ENCODE measurements around the gene PTPRO.

The PTPRO gene

DNA sequence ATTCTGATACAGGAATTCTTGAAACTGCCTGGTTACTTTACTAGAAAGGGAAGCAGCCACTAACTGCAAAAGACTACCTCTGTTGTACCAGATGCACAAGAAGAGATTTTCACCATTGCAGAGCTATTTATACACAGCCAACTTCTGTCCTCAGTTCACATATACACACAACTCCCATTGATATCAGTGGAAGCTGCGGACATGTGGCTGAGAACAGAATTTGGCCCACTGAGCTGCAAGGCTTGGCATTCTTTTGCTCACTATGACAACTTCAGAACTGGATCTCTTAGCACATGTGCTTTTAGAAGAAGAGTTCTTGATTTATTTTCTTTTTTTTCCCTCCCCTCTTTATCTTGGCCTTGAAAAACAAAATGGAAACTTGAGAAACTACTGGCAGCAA, 28.3 kb downstream of the PTPRO start:
- DNase-seq (ENCODE audit: low spot score), result no peak

DNA sequence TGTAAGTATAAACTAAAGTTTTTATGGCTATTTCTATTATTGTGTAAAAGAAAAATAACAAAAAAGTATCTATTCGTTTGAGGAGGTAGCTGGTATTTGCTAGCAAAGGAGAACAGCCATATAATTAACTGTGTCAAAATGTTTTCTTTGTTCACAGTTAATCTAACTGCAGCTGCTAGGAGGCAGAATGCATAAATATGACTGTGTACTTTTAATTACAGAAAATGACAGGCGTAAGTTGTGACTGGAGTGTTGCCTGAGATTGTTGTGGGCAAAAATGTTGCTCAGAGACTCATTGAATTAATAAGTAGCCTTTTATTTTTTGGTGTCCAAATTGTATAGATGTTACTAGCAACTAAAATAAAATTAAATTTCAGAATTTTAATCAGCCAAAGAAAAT, 33.5 kb downstream of the PTPRO start:
- DNase-seq (ENCODE audit: low spot score), result no peak

DNA sequence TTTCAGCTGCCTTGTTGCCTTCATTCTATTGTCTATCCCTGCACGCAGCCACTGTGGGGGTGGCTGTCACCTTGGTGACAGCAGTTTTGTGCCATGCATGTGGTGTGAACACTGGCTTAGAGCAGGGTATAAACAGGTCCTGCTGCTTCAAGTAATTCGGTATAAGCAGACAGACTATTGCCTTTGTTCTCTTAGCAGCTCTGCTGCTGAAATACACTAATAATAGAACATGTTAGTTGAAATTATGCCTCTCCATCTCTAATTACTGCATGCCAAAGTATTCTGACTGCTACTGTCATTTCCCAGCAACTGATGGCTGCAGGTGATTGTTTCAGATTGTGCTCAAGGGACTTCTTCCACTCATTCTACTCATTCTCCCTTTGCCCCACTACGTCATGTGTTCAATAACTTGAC, 34.6 kb downstream of the PTPRO start:
- no peak for DNase-seq (ENCODE audit: low spot score)

DNA sequence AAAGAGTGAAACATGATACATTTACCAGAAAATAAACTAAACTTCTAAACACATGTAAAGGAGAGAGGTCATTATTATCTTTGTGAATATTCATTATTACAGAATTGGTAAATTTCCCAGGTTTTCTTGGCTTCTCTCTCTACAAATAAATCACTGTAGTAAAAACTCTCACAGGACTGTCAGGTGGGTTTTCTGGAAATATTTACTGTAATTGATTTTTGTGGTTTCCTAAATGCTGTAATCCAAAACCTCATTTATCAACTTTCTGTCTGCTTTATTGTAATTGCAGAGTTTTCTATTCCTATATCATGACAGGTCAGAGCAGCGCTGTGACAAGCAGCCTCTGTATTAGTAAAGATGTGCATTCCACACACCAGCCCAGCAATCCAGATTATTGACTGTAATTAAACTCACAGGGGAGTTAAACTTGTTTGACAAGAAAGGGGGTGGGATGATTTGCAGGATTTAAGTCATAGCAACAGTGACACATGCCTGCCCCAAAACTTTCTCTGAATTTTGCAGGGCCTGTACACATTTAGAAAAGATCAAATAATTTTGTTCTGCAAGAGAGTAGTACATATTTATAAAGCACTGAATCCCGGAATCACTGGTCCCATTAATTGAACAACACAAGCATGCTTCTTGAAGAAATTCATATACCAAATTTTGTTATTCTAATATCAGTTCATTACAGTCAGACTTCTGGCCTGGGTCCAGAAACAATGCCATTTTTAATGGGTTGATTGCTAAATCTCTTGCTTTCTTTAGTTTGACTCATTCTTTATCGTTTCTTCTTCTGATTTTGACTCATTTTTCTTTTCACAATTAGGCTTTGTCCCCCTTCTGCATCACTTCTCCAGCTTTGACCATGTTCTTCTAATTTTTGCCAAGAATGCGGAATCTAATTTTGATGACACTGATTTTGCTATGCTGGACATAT, 42.2 kb downstream of the PTPRO start:
- DNase-seq (ENCODE audit: low spot score), result no peak

DNA sequence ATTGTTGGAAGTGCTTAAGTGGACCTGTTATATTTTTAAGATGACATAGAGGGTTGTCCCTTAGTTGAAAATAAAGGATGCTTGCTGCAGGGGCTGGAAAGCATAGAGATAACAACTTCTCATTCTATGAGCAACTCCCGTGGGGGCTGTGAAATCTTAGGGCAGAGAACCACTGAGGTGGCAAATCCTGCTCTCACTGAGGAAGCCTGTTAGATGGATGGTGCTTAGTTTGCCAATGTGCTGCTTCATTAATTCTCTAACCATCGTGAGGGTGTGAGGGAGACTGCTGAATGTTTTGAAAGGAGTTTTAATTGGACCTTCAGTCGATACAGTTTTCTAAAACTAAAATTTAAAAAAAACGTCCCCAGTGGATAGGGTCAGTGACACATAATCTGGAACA, 46.5 kb downstream of the PTPRO start:
- DNase-seq (ENCODE audit: low spot score), result no peak

DNA sequence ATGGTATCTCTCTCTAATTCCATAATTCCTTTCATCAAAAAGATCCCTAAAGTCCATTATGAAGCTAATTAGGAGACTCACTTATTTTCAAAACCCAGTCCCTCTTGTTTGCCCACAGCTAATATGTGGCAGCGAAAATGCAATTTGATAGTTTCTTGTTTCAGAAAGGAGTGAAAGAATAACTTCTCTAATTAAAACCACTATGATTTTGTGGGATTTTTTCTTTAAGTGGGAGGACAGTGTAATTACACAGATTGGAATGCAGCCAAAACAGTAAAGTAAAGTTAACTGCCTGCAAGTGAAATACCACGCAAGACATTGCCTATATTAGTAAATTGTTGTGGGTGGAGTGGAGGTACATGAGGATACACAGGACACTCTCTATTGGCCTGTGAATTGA, 50.0 kb downstream of the PTPRO start:
- no peak for DNase-seq (ENCODE audit: low spot score)

DNA sequence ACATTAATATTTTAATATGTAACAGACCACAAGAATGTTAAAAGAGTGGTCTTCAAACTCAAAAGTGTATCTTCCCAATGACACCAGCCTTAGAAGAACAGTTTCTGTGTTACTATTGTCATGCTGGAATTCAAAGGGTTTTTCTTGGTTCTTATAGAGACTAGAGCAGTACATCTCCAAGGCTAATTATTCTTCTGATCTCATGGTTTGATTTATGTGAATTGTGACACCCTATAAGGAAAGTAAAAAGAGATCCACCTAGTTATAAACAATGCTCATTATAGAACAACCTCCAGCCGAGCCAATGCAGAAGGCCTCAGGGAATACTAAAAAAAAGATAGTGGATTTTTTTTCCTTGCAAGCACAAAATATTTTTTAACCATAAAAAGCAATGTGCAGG, 65.5 kb downstream of the PTPRO start:
- no peak for DNase-seq (ENCODE audit: low spot score)

DNA sequence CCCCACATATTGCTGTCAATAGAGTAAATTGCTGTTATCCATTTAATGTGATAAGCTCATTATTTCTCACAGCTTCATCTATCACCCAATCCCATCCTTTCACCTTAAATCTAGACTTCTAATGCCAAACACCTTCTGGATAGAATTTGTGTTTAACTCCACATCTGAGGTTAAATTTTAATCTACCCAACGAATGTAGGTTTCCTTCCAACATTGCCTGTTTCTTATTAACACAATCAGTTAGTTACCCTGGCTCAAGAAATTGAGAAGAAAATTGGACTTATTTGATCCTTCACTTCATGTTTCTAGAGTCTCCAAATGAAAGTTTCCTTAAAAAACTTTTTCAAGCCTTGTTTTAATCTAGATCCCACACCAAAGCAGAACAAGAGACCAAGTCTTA, 67.3 kb downstream of the PTPRO start:
- DNase-seq (ENCODE audit: low spot score), result no peak

DNA sequence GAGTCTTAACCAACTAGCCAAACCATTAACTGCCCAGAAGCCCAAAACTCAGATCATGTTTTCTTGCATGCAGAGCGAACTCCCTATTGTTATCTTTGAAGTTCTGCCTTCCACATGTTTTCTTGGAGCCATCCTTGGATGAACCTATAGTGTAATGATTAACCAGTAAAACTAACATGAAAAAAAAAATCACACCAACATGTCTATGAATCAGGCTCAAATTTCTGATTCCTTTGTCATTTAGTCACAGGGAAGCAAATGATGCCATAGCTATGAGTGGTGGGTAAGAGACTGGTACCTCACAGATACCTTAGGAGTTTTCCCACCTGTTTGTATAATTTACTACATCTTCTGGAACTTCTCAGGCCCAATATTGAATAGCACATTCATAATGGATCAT, 70.7 kb downstream of the PTPRO start:
- no peak for DNase-seq (ENCODE audit: low spot score)

DNA sequence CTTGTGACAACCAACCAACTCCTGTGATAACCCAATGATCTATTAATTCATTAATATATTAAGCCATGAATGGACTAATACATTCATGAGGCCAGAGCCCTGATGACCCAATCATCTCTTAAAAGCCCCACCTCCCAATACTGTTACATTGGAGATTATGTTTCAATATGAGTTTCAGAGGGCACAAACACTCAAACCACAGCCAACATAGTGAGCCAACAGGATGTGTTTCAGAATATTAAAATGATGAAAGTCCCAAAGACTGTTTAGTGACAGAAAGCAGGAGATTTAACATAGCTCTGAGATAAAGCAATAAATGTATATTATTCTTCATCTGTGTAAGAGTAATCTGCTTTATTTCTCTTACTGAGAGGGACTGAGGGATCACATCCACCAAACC, 71.7 kb downstream of the PTPRO start:
- DNase-seq (ENCODE audit: low spot score), result no peak

DNA sequence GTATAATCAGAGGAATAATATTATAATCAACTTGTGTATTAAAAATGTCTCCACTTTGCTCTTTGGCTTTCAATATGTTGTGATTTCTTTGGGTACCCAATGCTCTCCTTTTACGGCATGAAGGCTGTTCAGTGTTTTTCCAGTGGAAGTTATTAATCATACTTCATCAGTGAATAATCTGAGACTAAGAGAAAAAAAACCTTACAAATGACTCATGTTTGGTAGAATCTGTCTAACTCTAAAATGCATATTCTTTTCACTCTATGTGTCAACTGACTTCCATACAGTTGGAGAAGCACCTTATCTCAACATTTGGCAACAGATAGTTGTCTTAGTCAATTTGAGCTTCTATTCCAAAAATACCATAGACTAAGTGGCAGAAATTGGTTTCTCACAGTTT, 82.2 kb downstream of the PTPRO start:
- DNase-seq (ENCODE audit: low spot score), result no peak

DNA sequence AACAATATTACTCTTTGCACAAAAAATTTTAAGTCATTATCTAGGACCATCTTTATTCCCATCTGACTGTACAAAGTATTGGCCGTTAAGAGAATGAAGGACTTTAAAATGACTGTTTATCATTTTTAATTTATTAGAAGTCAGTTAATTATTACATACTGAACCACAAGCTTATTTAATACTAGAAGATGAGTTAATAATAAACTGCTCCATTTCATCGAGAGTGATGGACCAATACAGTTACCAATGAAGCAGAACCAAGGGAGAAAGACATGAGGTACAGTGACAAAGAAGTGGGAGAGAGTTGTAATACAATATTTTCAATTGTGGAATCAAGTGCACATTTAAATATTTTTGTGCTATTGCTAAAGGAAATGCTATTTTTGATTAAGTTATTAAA, 83.3 kb downstream of the PTPRO start:
- DNase-seq (ENCODE audit: low spot score), result no peak

DNA sequence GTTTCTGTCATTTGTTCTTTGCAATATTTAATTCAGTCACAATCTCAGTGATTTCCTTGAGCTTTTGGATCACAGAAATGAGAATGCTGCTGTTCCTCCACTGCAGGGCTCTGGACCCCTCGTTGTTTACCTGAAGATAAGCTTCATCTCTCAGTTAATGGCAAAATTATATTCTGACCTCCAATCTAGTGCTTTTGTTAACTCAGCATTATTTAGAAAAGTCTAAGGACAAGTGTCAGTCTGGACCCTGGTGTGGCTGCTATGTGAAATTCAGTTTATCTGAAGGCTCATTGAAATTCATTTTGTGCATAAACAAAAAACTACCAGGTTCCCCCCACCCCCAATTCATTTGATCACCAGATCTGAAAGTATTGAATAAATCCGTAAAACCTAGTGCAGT, 84.7 kb downstream of the PTPRO start:
- DNase-seq (ENCODE audit: low spot score), result no peak

DNA sequence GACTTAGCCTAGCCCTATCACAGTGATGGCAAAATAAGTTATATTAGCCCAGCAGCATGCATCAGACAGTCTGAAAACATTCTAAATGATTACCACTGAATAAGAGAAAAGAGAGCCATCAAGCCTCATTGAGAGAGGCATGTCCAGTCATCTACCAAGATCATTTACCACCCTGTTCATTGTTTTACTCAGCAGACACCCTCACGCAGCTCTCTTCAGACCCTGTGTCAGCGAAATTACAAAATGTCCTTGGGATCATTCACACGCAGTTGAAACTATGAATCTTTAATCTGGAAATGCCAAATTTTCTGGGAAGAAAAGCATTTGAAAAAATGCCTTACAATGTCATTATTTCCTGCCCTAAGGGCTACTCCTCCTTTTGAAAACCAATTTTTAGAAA, 89.5 kb downstream of the PTPRO start:
- no peak for DNase-seq (ENCODE audit: low spot score)

DNA sequence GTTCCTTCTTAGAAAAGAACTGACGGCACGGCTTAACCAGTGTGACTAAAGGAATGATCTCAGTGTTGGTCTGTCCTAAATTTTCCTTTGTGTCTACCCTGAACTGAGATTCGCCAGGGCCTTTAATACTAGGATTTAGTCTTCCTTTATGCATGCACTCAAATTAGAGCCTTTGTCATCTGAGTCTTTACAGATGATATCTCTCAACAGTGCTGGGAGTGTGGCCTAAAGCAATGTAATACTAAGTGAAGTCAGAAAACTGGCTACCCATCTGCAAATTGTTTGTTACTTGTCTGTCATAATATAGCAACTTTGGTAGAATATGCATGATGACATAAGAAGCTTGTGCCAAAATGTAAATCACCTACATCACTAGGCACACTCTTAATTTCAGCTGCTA, 95.4 kb downstream of the PTPRO start:
- no peak for DNase-seq (ENCODE audit: low spot score)

DNA sequence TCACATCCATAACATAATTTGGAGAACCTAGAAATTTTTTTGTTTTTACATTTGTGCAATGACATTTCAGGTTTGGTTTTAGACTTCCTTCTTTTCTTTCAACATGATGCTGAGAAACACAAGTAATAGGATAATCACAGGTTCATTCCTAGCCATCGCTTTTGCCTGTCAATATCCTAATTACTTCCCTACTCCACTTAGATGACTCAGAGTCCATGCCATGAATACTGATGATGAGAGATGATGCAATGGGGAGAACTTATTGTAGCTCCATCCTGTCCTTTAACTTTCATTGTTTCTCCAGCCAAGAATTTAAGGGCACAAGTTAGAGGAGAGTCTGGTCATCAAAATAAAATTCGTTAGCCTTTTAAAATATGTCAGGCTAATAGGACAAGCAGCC, 101.3 kb downstream of the PTPRO start:
- DNase-seq (ENCODE audit: low spot score), result no peak

DNA sequence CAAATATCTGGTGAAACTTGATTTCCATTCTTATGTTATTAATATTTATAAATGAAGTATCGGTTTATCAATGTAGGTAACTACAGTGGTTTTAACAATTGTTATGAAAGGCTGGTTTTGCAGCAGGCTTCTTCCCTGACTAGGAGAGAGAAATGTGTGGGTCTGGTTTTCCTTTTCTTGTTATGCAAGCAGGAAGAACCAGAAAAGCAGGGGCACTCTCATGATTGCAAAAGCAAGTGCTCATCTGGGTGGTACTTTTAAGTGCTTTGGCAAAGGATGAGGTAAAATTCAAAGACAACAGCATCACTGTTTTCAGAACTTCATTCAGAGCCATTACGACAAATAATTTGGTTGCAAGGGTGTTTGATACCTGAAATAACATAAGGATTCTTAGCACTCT, 105.6 kb downstream of the PTPRO start:
- DNase-seq (ENCODE audit: low spot score), result no peak

DNA sequence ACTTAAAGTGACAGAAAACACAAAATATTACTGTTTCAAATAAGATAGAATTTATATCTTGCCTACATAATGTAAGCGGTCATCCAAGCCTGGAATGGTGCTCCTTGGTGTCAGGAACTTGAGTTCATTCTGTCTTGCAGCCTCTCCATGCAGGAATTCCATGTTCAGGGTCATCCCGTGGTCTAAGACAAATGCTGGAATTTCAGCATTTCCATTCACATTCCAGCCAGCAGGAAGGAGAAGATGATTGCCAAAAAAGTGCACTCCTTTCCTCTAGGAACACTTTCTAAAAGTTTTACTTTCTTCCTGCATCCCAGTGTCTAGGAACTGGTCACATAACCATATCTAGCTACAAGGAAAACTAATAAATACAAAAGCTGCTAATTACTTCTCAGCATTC, 106.3 kb downstream of the PTPRO start:
- DNase-seq (ENCODE audit: low spot score), result no peak

DNA sequence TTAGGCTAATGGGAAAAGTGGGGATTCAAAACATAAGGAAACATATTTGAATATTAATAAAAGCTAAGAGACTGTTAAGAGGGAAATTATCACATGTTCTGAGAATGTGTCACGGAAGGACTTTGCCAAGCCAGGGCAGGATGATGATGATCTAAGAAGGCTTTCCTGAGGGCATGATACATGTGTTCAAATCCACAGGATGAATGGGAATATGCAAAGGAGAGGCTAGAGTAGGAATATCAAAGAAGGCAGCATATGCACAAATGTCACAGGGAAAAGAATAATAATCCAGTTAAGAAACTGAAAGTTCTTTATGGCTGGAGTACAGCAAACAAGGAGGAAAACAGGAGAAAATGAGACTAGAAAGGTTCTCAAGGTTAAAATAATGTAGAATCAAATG, 107.0 kb downstream of the PTPRO start:
- DNase-seq (ENCODE audit: low spot score), result no peak

DNA sequence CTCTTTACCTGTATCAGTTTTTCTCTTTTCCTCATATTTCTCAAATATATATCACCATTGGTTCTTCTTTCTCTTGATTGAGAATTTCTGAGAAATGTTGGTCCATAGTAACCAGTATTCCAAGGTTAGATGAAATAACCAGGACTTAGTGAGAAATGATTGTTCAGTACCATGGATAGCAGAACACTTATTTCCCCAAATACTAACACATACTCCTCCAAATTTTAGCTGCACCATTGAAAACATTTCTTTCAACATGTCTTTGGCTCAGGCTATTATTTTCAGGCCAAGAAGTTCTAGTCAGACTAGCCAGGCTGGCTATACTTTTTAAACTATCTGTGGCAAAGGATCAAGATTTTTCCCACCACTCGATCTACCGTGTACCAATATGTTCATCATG, 113.3 kb downstream of the PTPRO start:
- no peak for DNase-seq (ENCODE audit: low spot score)

DNA sequence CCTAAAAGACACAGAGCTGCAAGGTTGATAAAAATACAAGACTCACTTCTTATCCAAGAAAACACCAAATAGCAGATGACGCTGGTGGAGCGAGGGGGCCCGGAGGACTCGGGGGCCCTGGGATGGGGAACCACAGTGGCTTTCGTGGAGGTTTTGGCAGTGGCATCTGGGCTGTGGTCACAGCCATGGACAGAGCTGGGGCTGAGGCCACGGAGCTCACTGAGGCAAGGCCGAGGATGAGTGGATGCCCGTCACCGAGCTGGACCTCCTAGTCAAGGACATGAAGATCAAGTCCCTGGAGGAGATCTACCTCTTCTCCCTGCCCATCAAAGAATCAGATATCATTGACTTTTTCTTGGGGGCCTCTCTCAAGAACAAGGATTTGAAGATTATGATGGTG, 117.2 kb downstream of the PTPRO start:
- DNase-seq (ENCODE audit: low spot score), result no peak

DNA sequence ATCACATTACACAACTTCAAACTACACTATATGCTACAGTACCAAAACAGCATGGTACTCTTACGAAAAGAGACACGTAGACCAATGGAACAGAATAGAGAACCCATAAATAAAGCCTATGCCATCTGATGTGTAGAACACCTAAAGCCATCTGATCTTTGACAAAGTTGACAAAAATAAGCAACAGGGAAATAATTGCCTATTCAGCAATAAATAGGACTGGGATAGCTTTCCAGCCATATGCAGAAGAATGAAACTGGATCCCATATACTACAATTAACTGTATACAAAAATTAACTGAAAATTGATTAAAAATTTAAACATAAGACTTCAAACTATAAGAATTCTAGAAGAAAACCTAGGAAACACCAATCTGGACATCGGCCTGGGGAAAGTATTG, 120.7 kb downstream of the PTPRO start:
- DNase-seq (ENCODE audit: low spot score), result no peak

DNA sequence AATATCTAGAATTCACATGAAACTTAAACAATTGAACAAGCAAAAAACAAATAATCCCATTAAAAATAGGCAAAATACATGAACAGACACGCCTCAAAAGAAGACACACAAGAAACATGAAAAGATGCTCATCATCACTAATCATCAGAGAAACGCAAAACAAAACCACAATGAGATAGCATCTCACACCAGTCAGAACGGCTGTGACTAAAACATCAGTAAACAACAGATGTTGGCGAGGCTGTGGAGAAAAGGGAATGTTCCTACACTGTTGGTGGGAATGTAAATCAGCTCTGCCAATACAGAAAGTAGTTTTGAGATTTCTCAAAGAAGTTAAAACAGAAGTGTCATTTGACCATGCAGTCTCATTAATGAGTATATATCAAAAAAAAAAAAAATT, 121.3 kb downstream of the PTPRO start:
- DNase-seq (ENCODE audit: low spot score), result no peak

DNA sequence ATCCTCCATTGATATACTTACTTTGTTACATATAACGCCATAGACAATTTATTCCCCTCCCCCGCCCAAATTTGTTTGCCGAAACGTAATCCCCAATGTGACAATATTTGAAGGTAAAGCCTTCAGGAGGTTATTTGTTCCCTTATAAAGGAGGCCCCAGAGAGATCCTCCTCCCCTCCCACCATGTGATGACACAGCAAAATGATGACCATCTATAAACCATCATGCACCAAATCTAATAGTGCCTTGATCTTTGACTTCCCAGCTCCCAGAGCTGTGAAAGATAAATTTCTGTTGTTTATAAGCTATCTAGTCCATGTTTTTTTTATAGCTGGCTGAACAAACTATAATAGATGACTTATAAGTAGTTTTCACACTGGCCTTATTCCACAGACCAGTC, 122.2 kb downstream of the PTPRO start:
- DNase-seq (ENCODE audit: low spot score), result no peak
